SK-N-SH (cell line): ENCODE measurements around the gene SMCO2.

Experiments
- CTCF ChIP-seq: fragments of 200-600 bp; sonication (generic); IDR thresholded peaks from 2 replicates; pipeline ENCODE4 v1.6.1; 2017; ENCODE audit warnings: antibody characterized with exemption, mild to moderate bottlenecking, moderate library complexity
- TCF12 ChIP-seq: IDR thresholded peaks from 2 replicates; pipeline ENCODE4 v1.4.0; 2012
- YY1 ChIP-seq: IDR thresholded peaks from 2 replicates; pipeline ENCODE4 v1.4.0; 2012; ENCODE audit warnings: low read depth, mild to moderate bottlenecking

GRCh38 chr12:27548301-27549199, 102.0 kb downstream of the SMCO2 start:
- no peak for TF ChIP-seq CTCF
- no peak for TF ChIP-seq YY1
- TF ChIP-seq TCF12 = no peak
